Muscle layer of colon (tissue), 2 donors: ENCODE results near the gene MUS81.

Experiments used
- H3K27ac ChIP-seq: one replicate; pipeline ENCODE4 v1.7.0; 2013; ENCODE audit warnings: low read depth, mild to moderate bottlenecking, low read length, moderate library complexity
- H3K27me3 ChIP-seq, 2 donors: one replicate each; pipeline ENCODE4 v1.7.0; 2013; ENCODE audit warnings: low read length in 2 of 2, mild to moderate bottlenecking in 2 of 2; ENCODE audit not compliant: insufficient read depth in 2 of 2, control insufficient read depth in 1 of 2
- H3K36me3 ChIP-seq: one replicate; pipeline ENCODE4 v1.7.0; 2013; ENCODE audit warnings: mild to moderate bottlenecking, low read length; ENCODE audit not compliant: insufficient read depth
- H3K4me1 ChIP-seq: one replicate; pipeline ENCODE4 v1.7.0; 2013; ENCODE audit warnings: mild to moderate bottlenecking, low read length; ENCODE audit not compliant: insufficient read depth
- H3K4me3 ChIP-seq, 2 donors: one replicate each; pipeline ENCODE4 v1.7.0; 2013; ENCODE audit warnings: low read length in 2 of 2, low read depth in 1 of 2, mild to moderate bottlenecking in 1 of 2, moderate library complexity in 1 of 2
- H3K9ac ChIP-seq: one replicate; pipeline ENCODE4 v1.7.0; 2013; ENCODE audit warnings: low read length
- H3K9me3 ChIP-seq: one replicate; pipeline ENCODE4 v1.7.0; 2013; ENCODE audit warnings: mild to moderate bottlenecking, low read length
- donor health status: abdominal sarcoma.
- donor health status: Adenocarcinoma of cecum.

The MUS81 gene

GRCh38 chr11:65863889-65864705 lies 3.9 kb downstream of the MUS81 start:
- no peak overlapping the region for H3K4me3 ChIP-seq
- no peak overlapping the region for H3K27ac ChIP-seq
- no peaks in the 10 kb centered on the region for H3K27me3 ChIP-seq
- H3K36me3 ChIP-seq, result peaks cover 71% of the 10 kb centered on the region
- no peak overlapping the region for H3K9ac ChIP-seq
- H3K4me1 ChIP-seq, result peaks cover 41% of the 10 kb centered on the region
- no peaks in the 10 kb centered on the region for H3K9me3 ChIP-seq

- no peak overlapping the region for H3K4me3 ChIP-seq
- H3K4me1 ChIP-seq, result peaks cover 41% of the 10 kb centered on the region
- no peak overlapping the region for H3K9ac ChIP-seq
- H3K9me3 ChIP-seq, result no peaks in the 10 kb centered on the region
- no peaks in the 10 kb centered on the region for H3K27me3 ChIP-seq
- H3K36me3 ChIP-seq, result peaks cover 79% of the 10 kb centered on the region
- H3K27ac ChIP-seq, result no peak overlapping the region
Observed at GRCh38 chr11:65864706-65865471, 4.7 kb downstream of the MUS81 start.

GRCh38 chr11:65865550-65866172 lies 5.4 kb downstream of the MUS81 start:
- Histone ChIP-seq H3K9ac (no peak overlapping the region), H3K36me3 (peaks cover 84% of the 10 kb centered on the region), H3K4me1 (peaks cover 47% of the 10 kb centered on the region), H3K27me3 (no peaks in the 10 kb centered on the region), H3K4me3 (no peak overlapping the region), H3K9me3 (no peaks in the 10 kb centered on the region), H3K27ac (no peak overlapping the region)

GRCh38 chr11:65866509-65867283 lies 6.5 kb downstream of the MUS81 start:
- Histone ChIP-seq H3K27me3 (no peaks in the 10 kb centered on the region), H3K4me3 (no peak overlapping the region), H3K36me3 (peaks cover 89% of the 10 kb centered on the region), H3K9ac (no peak overlapping the region), H3K9me3 (no peaks in the 10 kb centered on the region), H3K27ac (no peak overlapping the region), H3K4me1 (peaks cover 49% of the 10 kb centered on the region)

- Histone ChIP-seq H3K4me3 (no peak overlapping the region), H3K27ac (peak overlapping the region; percentile 32), H3K9me3 (no peaks in the 10 kb centered on the region), H3K9ac (no peak overlapping the region), H3K27me3 (no peaks in the 10 kb centered on the region), H3K36me3 (peaks cover 81% of the 10 kb centered on the region), H3K4me1 (peaks cover 45% of the 10 kb centered on the region)
Observed at GRCh38 chr11:65867284-65868071, 7.2 kb downstream of the MUS81 start.

GRCh38 chr11:65868076-65868667 lies 7.9 kb downstream of the MUS81 start:
- H3K27ac ChIP-seq, result peak overlapping the region; percentile 32
- H3K36me3 ChIP-seq, result peaks cover 74% of the 10 kb centered on the region
- no peaks in the 10 kb centered on the region for H3K9me3 ChIP-seq
- peaks cover 39% of the 10 kb centered on the region for H3K4me1 ChIP-seq
- no peaks in the 10 kb centered on the region for H3K27me3 ChIP-seq
- no peak overlapping the region for H3K9ac ChIP-seq
- H3K4me3 ChIP-seq, result no peak overlapping the region

GRCh38 chr11:65868907-65869306 lies 8.7 kb downstream of the MUS81 start:
- H3K4me3 ChIP-seq, result no peak overlapping the region
- no peaks in the 10 kb centered on the region for H3K27me3 ChIP-seq
- no peak overlapping the region for H3K27ac ChIP-seq
- H3K4me1 ChIP-seq, result peaks cover 34% of the 10 kb centered on the region
- peaks cover 67% of the 10 kb centered on the region for H3K36me3 ChIP-seq
- no peak overlapping the region for H3K9ac ChIP-seq
- H3K9me3 ChIP-seq, result no peaks in the 10 kb centered on the region

- Histone ChIP-seq H3K27me3 (no peaks in the 10 kb centered on the region), H3K27ac (peak overlapping the region; percentile 9), H3K36me3 (peaks cover 58% of the 10 kb centered on the region), H3K4me3 (no peak overlapping the region), H3K9ac (no peak overlapping the region), H3K4me1 (peaks cover 31% of the 10 kb centered on the region), H3K9me3 (no peaks in the 10 kb centered on the region)
Observed at GRCh38 chr11:65869643-65870306, 9.5 kb downstream of the MUS81 start.

GRCh38 chr11:65870307-65870658 lies 10.1 kb downstream of the MUS81 start:
- Histone ChIP-seq H3K4me3 (no peak overlapping the region), H3K27ac (peak overlapping the region; percentile 9), H3K4me1 (peaks cover 31% of the 10 kb centered on the region), H3K9me3 (no peaks in the 10 kb centered on the region), H3K9ac (peak overlapping the region; percentile 76), H3K27me3 (no peaks in the 10 kb centered on the region), H3K36me3 (peaks cover 53% of the 10 kb centered on the region)
